Dermis microvascular lymphatic vessel endothelial cell (primary cell): ENCODE measurements around the gene CCDC170. TPM values are rescaled to one million over a fixed set of nuclear protein-coding genes. Genes with fewer than 3 reads are reported as not detected.
"Not testable (repeated sequence)": the region's sequence is repeated elsewhere in the genome, so short reads cannot be mapped to it uniquely, and the experiment has no call there.

ENCODE experiments used
- DNase-seq, 2 donors: peaks; one replicate each; pipeline versions ENCODE4 v3.0.0 to v3.0.0-alpha.2; 2010; ENCODE audit warnings: low read depth in 2 of 2
- total RNA-seq: library from RNA; depleted of rRNA; stranded (reverse); fragments of >200 nt; gene quantifications from 2 replicates; pipeline ENCODE4 v1.2.1, GENCODE V29; 2014

The CCDC170 gene
- total RNA-seq, 1 donor from 2014 or later: under 0.01 TPM

DNA sequence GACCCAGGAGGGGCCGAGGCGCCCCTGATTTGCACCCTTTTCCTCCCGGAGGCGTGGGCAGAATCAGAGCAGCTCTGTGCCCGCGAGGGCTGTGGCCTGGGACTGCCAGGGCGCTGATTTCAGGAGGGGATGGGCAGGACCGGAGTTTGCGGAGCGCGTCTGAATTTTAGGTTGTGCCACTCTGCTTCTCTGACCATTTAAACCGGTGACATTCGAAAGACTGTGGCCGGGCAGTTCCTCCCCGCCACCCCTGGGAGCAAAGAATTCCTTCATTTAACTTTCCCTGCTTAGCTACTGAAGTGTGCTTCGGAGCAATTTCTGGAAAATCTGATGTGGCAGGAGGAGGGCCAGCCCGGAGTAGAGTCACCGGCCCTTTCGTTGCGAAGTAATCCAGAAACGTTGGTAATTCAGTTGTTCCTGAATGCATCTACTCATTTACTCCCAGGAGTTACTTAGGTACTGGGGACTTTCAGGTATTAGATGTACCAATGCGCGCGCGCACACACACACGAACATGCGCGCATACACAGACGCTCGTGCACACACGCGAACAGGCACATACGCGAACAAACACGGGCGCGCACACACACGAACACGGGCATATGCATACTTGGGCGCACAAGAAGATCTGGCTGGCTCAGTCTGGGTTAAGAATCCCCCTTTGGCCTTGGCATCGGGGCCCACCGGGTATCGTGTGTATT is 568 bp downstream of the CCDC170 start:
- DNase-seq: peak; percentile 30 to 65

- DNase-seq: no peak
Measured at GRCh38 chr6:151494936-151495320, 1.1 kb downstream of the CCDC170 start.

DNA sequence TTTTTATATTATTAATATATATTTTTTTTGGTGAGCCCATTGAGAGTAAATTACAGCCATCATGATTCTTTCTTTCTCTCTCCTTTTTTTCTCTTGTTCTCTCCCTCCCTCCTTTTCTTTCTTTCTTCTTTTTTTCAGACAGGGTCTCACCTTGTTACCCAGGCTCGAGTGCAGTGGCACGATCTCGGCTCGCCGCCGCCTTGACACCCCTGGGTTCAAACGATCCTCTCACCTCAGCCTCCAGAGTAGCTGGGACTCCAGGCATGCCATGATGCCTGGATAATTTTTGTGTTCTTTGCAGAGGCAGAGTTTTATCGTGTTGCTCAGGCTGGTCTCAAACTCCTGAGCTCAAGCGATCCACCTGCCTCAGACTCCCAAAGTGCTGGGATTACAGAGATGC is 1.6 kb downstream of the CCDC170 start:
- no peak for DNase-seq

- no peak for DNase-seq
Measured at GRCh38 chr6:151497905-151498304, 4.1 kb downstream of the CCDC170 start.

DNA sequence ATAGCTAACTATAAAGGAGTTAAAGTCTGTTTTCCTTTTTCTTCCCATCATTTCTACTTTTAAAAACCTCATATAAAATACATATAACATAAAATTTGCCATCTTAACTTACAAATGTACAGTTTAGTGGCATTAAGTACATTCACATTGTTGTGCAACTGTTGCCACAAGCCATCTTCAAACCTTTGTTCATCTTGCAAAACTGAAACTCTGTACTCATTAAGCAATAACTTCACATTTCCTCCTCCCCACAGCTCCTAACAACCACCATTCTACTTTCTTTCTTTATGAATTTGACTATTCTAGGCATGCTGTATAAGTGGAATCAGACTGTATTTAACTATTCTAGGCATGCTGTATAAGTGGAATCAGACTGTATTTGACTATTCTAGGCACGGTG is 4.5 kb downstream of the CCDC170 start:
- DNase-seq: no peak

- no peak for DNase-seq
Measured at GRCh38 chr6:151499551-151499950, 5.7 kb downstream of the CCDC170 start.

DNA sequence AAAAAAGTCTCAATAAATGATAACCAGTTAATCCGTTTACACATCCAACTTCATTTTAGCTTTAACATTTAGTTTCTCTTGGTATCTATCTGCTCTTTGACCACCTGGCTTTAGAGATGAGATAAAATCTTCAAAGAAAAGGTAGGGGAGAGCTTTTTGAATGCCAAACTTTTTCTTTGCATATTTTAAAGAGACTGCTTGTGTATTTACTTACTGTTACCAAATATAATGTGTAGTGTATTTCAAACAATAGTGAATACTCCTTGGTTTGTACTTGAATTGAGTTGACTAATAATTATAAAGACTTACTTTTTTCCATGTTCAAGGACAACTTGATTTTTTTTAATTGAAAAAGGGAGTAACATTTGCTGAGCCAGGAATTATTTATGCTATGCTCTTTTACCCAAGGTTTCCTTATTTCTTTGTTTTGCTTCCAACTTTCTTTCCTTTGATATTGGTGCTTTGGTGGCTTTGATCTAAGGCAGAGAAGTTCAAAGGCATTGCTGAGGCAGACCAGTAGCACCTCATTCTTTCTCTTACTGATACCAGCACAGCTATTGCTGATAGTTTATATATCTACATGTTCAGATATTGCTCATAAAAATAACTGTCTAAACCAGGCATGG is 7.8 kb downstream of the CCDC170 start:
- no peak for DNase-seq

GRCh38 chr6:151502499-151502898 is 8.7 kb downstream of the CCDC170 start:
- peak in 1 of 2 donors; percentile 42 for DNase-seq

- DNase-seq: no peak
Measured at GRCh38 chr6:151506761-151507160, 12.9 kb downstream of the CCDC170 start.

DNA sequence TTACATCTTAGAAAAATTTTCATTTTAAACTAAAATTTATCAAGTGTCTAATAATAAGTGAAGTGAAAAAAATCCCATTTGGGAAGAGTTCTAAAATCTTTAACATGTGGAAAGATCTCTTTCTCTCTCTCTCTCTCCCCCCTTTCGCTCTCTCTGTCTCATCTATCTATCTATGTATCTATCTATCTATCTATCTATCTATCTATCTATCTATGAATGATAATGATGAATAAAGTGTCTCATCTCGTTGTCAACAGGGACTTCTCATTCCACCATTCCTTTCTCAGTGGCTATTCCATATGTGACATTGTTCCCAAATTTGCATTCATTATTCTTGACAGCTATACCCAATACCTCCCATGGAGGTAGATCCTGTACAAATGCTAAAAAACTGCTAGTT is 15.2 kb downstream of the CCDC170 start:
- no peak for DNase-seq

- DNase-seq: no peak
Measured at GRCh38 chr6:151512481-151512880, 18.7 kb downstream of the CCDC170 start.

- DNase-seq: no peak
Measured at GRCh38 chr6:151514000-151514730, 20.3 kb downstream of the CCDC170 start.

DNA sequence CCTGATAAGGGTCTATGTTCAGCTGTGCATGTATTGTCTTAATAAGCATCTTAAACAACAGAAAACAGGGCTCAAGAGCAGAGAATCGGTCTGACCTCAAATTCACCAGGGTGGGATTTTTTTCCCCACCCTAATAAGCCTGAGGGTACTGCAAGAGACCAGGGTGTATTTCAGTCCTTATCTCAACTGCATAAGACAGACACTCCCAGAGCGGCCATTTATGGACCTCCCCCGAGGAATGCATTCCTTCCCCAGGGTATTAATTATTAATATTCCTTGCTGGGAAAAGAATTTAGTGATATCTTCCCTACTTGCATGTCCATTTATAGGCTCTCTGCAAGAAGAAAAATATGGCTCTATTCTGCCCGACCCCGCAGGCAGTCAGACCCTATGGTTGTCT is 25.2 kb downstream of the CCDC170 start:
- DNase-seq: not testable (repeated sequence)

DNA sequence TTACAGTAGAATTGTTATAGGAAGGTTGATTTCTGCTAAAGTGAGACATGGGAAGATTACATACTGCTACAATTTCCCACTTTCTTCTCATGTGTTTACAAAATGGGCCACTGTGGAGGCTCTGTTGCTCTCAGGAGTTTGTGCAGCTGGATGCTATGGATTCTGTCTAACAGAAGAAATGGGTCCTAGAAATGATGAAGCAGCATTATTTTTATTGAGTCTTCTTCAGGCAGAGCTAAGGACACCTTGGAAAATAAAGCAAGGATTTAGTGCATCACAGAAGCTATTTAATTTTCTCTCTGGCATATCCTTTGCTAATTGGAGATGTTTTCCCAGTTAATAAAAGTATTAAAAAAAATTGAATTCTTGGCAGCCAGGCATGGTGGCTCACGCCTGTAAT is 29.2 kb downstream of the CCDC170 start:
- DNase-seq: no peak

DNA sequence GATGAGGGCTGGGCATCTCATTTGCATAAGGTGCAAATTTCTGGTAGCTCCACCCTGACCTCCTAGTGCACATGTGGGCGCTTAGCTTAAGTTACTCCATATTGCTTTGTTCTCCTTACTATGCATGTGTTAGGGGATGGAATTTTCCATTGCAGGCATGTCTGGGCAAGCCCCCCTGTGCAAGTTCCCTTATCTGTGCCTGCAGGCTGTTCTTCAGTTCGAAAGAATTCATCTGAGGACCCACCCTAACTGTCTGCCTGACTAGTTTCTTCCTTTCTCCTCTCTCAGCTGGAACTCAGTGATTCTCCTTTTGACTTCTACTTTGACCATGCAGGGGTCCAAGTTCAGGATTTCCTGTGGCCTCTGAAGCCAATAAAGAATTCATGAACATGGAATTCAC is 30.2 kb downstream of the CCDC170 start:
- no peak for DNase-seq

DNA sequence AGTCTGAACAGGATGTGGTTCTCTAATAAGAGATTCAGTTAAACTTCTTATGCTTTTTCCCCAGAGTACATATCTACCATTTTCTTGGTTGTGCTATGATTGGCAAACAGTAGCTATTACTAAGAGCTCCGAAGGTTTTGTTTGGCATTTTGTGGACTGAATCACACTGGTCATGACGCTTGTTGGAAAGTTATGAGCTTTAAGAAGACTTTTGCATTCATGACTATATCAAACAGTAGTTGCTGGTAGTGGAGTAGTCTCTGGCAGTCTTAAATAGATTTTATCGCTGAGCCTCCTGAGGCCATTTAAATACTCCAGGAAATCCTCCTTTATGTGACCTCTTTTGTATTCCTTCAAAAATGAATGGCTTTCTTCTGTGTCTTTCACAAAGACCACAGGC is 40.8 kb downstream of the CCDC170 start:
- DNase-seq: peak in 1 of 2 donors; percentile 33

GRCh38 chr6:151535476-151536187 is 41.8 kb downstream of the CCDC170 start:
- DNase-seq: no peak

DNA sequence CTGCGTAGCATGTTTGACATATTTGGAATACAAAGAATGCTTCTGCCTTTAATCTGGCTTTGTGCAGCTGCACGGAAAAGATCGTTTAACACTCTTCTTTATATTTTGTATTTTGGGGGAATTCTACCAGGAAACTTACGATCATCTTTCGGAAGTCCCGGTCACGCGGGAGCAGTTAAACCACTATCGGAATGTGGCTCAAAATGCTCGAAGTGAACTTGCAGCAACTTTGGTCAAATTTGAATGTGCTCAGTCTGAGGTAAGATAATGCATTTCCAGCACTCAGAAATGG is 42.3 kb downstream of the CCDC170 start:
- no peak for DNase-seq

DNA sequence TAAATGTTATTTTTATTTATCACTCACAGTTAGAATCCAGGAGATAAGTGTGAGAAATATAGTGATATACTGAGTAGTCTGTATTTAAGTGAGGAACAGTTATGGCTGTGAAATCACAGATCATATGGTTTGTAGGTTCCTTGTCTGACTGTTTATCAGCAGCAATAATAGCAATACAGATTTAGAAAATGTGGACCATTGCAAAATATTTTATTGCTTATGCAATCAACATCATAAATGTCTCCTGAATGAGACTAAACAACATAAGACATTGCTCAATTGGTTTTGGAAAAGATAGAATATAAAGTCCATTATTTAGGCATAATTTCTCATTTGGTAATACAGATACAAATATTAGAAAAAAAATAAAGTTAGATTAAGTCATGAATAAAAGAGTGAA is 43.7 kb downstream of the CCDC170 start:
- no peak for DNase-seq

DNA sequence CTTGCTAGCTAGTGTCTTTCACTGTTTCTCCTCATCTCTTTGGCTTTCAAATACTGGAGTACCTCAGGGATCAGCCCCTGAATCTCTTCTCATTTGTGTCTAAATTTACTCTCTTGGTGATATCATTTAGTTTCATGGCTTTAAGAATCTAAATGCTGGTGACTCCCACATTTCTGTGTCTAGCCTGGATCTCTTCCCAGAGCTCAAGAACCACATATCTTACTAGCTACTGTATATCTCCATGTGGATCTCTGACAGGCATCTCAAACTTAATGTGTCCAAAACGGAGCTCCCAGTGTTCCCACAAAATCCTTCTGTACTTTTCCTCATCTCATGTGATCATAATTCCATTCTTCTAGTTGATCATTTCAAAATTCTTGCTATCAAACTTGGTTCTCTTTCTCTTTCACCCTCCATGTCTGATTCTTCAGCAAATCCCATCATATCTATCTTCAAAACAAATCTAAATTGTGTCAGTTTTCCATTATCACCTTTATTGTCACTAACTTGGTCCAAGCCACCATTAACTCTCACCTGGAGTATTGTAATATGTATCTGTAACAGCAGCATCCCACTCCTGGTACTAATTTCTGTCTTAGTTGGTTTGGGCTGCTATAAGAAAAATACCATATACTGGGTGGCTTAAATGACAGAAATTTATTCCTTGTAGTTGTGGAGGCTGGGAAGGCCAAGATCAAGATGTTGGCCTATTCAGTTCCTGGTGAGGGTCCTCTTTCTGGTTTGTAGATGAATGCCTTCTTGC is 45.9 kb downstream of the CCDC170 start:
- DNase-seq: no peak

DNA sequence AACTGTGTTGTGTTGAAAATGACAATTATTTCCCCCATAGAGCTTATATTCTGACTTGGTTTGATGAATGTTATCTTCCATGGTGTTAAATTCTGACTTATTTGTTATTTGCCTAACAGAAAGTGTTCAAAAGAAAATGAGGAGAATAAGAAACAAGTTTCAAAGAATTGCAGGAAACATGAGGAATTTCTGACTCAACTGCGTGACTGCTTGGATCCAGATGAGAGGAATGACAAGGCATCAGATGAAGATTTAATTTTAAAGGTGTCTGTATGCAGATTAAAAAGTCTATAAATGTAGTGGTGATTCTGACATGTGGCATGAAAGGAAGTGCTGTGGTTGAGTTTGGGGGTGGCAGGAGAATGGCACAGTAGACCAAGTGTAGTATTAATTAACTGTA is 50.6 kb downstream of the CCDC170 start:
- peak in 1 of 2 donors; percentile 60 for DNase-seq

DNA sequence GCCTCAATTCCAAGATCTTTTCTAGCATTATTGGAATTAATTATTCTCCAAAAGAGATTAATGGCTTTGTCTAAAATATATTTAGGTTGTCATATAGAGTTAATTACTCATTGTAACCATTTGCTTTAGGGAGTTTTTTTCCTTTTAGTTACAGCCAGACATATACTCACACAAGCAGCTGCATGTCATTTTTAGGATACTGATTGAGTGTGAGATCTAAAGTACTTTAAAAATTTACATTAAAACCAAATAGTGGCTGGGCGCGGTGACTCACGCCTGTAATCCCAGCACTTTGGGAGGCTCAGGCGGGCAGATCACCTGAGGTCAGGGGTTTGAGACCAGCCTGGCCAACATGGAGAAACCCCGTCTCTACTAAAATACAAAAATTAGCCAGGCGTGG is 51.1 kb downstream of the CCDC170 start:
- not testable (repeated sequence) for DNase-seq
